ENCODE measurements around the gene SHISA6.

Gene SHISA6

DNA sequence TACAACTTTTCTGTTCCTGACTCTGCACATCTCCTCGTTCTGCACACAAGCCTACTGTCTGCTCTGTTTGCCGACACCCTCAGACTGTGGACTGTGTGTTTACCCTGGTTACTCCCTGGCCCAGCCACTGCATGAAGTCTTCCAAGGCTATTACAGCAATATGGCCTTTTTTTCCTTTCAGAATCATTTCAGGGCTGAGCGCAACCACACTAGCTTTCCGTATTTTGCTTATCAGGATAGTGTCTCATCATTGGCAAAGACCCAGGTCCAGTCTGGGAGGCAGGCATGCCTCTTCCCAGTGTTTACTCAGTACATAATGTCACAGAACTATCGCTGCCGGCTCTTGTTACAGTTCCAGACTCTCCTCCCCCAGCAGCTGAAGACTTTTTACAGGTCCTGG lies 367.4 kb downstream of the SHISA6 start:
- no peak for DNase-seq

GRCh38 chr17:11610999-11611566 lies 370.1 kb downstream of the SHISA6 start:
- no peak for DNase-seq

DNA sequence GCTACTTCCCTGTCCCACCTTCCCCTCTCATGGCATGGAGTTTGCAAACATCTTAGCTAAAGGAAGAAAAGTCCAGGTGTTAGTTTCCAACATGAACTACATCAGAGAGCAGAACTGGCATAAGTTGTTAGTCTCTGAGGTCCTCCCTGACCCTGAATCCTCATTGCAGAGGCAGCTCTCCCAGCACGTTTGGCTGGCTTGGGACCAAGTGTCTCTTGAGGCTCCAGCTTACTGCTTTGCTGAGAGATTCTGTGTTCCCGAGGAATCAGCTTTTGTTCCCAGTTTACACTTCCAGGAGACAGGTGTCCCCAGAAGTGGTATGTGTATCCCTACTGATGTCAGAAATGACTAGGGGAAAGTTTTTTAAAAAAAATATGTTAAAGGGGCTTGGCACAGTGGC lies 371.9 kb downstream of the SHISA6 start:
- no peak for DNase-seq

All from T1000 (cell line).